Epithelial cell of proximal tubule (primary cell): ENCODE results near the gene ITGA4. TPM values are rescaled to one million over a fixed set of nuclear protein-coding genes. Genes with fewer than 3 reads are reported as not detected.

Source experiments
- DNase-seq: peaks from one replicate; pipeline ENCODE4 v3.0.0-alpha.2; 2011; ENCODE audit warnings: low read depth
- H3K4me3 ChIP-seq: 2 replicates; pipeline ENCODE4 v1.5.1; 2011; ENCODE audit warnings: low read depth, mild to moderate bottlenecking, low read length
- CTCF ChIP-seq: conservative IDR thresholded peaks from 2 replicates; pipeline ENCODE4 v1.5.1; 2012; ENCODE audit warnings: low read depth, mild to moderate bottlenecking, low read length
- total RNA-seq: library from RNA; depleted of rRNA; stranded (reverse); fragments of >200 nt; gene quantifications from 2 replicates; pipeline ENCODE4 v1.2.3, GENCODE V29; 2015

ITGA4 gene
- total RNA-seq, 1 donor from 2014 or later, result 22.5 TPM

- no peak overlapping the region for H3K4me3 ChIP-seq
- DNase-seq, result no peak
- peak; percentile 32 for TF ChIP-seq CTCF
Measured at GRCh38 chr2:181570833-181571661, 113.9 kb downstream of the ITGA4 start.

- DNase-seq, result no peak
- H3K4me3 ChIP-seq, result no peak overlapping the region
- peak; percentile 72 for TF ChIP-seq CTCF
Measured at GRCh38 chr2:181573140-181573736, 116.1 kb downstream of the ITGA4 start.

- TF ChIP-seq CTCF, result no peak
- DNase-seq, result no peak
- no peak overlapping the region for H3K4me3 ChIP-seq
Measured at GRCh38 chr2:181574321-181574720, 117.1 kb downstream of the ITGA4 start.

- TF ChIP-seq CTCF, result no peak
- no peak overlapping the region for H3K4me3 ChIP-seq
- DNase-seq, result no peak
Measured at GRCh38 chr2:181575024-181575649, 118.0 kb downstream of the ITGA4 start.

GRCh38 chr2:181575650-181576025, 118.5 kb downstream of the ITGA4 start:
- no peak for TF ChIP-seq CTCF
- DNase-seq, result no peak
- H3K4me3 ChIP-seq, result no peak overlapping the region

- no peak overlapping the region for H3K4me3 ChIP-seq
- no peak for DNase-seq
- TF ChIP-seq CTCF, result no peak
Measured at GRCh38 chr2:181576431-181576830, 119.2 kb downstream of the ITGA4 start.

- no peak overlapping the region for H3K4me3 ChIP-seq
- DNase-seq, result no peak
- TF ChIP-seq CTCF, result no peak
Measured at GRCh38 chr2:181578829-181579228, 121.6 kb downstream of the ITGA4 start.
